Panc1 (cell line): Measurements from ENCODE around the gene MMADHC. TPM values are rescaled to one million over a fixed set of nuclear protein-coding genes. Genes with fewer than 3 reads are reported as not detected.

Source experiments
- ATAC-seq: fragments of 200-7000 bp; cut with Tn5 transposase; 2 replicates; pipeline ENCODE4 v1.9.1; 2020; ENCODE audit warnings: mild to moderate bottlenecking, moderate library complexity
- BruUV-seq: library from RNA; stranded (reverse); fragments of 400-500 nt; replicated peaks from 2 replicates; lab custom pipeline; 2021; lab: Mats Ljungman, UMichigan
- CTCF ChIA-PET: fragments of 300-600 bp; sonication (Branson Sonifier 250); formaldehyde crosslinking; loops from one replicate; lab custom pipeline; 2022; ENCODE audit warnings: antibody characterized with exemption; lab: Charles Lee
- POLR2A ChIA-PET: fragments of 300-600 bp; sonication (Branson Sonifier 250); formaldehyde crosslinking; loops from one replicate; lab custom pipeline; 2022; ENCODE audit warnings: antibody characterized with exemption; lab: Charles Lee
- DNase-seq: peaks from one replicate; pipeline ENCODE4 v3.0.0-alpha.2; 2010; ENCODE audit warnings: low read depth, low spot score
- H3K27ac ChIP-seq: 2 replicates; pipeline ENCODE4 v1.5.1; 2011; ENCODE audit warnings: mild to moderate bottlenecking, low read length, inconsistent platforms
- H3K27me3 ChIP-seq: fragments of 200-500 bp; sonication (Bioruptor generic); 2 replicates; pipeline ENCODE4 v1.6.0; 2014; ENCODE audit warnings: low read length, inconsistent platforms; ENCODE audit not compliant: control insufficient read depth, insufficient read depth
- H3K36me3 ChIP-seq: fragments of 200-500 bp; sonication (Bioruptor generic); 2 replicates; pipeline ENCODE4 v1.5.1; 2014; ENCODE audit warnings: inconsistent platforms, mild to moderate bottlenecking, low read length, moderate library complexity; ENCODE audit not compliant: control insufficient read depth, insufficient read depth
- H3K4me1 ChIP-seq: 2 replicates; pipeline ENCODE4 v1.5.1; 2011; ENCODE audit warnings: inconsistent platforms, mild to moderate bottlenecking, low read length, moderate library complexity; ENCODE audit not compliant: control insufficient read depth, insufficient read depth
- H3K4me3 ChIP-seq, 2 experiments: 2 replicates each; pipeline ENCODE4 v1.5.1; 2011 to 2012; ENCODE audit warnings: low read depth in 2 of 2, low read length in 2 of 2, mild to moderate bottlenecking in 2 of 2, inconsistent platforms in 1 of 2, moderate library complexity in 1 of 2
- H3K9me3 ChIP-seq: fragments of 200-500 bp; sonication (Bioruptor generic); 2 replicates; pipeline ENCODE4 v1.5.1; 2014; ENCODE audit warnings: low read depth, mild to moderate bottlenecking, inconsistent platforms, low read length, moderate library complexity; ENCODE audit not compliant: control insufficient read depth, insufficient read depth
- CTCF ChIP-seq: fragments of 450-650 bp; IDR thresholded peaks from 2 replicates; pipeline ENCODE4 v1.5.1; 2017; ENCODE audit warnings: mild to moderate bottlenecking
- POLR2AphosphoS5 ChIP-seq: IDR thresholded peaks from 2 replicates; pipeline ENCODE4 v1.6.1; 2012; ENCODE audit warnings: mild to moderate bottlenecking, low read depth, low read length, moderate library complexity
- SIN3A ChIP-seq: IDR thresholded peaks from 2 replicates; pipeline ENCODE4 v1.6.1; 2012; ENCODE audit warnings: low read depth, mild to moderate bottlenecking, low read length, moderate library complexity, borderline replicate concordance; ENCODE audit not compliant: insufficient read depth
- TCF7L2 ChIP-seq: IDR thresholded peaks from 2 replicates; pipeline ENCODE4 v1.6.1; 2011; ENCODE audit warnings: mild to moderate bottlenecking, low read depth, low read length, inconsistent platforms
- in situ Hi-C: cut with HindIII; loops from 2 replicates; pipeline ENCODE4 v1.10.0; 2016; ENCODE audit warnings: low sequenced_read_pairs, low pct_unique_long_range_greater_than_20kb
- intact Hi-C: fragments of 100-400 bp; cut with micrococcal nuclease; formaldehyde crosslinking; loops from one replicate; pipeline ENCODE4 v1.10.0; 2022; ENCODE audit not compliant: unreplicated experiment
- total RNA-seq: library from RNA; stranded (reverse); gene quantifications from one replicate; pipeline ENCODE4 v1.2.1, GENCODE V29; 2021; ENCODE audit not compliant: unreplicated experiment
- TF ChIP-seq, protein P1 (sequence below), 2 experiments: IDR thresholded peaks; 2 replicates each; pipeline ENCODE4 v1.6.1; 2011 to 2012; ENCODE audit warnings: low read depth in 2 of 2, control low read depth in 1 of 2, low read length in 1 of 2, mild to moderate bottlenecking in 1 of 2, moderate library complexity in 1 of 2; ENCODE audit not compliant: insufficient read depth in 1 of 2

The MMADHC gene
- total RNA-seq, 1 experiment from 2014 or later: 120 TPM

DNA sequence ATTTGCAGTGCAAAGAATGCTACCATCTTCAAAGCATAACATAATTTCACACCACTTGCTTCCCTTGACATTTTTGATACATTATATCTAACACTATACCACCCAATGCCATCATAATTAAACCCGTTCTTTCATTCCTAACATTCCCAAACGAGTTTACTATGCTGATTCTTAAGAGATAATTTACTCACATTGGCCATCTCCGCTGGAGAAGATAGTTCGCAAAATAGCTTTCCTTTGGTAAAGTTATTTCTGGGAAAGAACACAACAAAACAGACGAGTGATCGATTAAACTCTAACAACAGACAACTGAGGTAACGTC lies 716 bp downstream of the MMADHC start:
- BruUV-seq: no TSS peak
- peak overlapping the region; percentile 99 for H3K27ac ChIP-seq
- H3K27me3 ChIP-seq: no peaks in the 10 kb centered on the region
- DNase-seq (no peak), ATAC-seq (no peak)
- H3K9me3 ChIP-seq: no peaks in the 10 kb centered on the region
- H3K4me1 ChIP-seq: peaks cover 8% of the 10 kb centered on the region; the same call in 1 of the 2 replicates
- intact Hi-C loops (no loop called here), in situ Hi-C loops (no loop called here)
- peaks cover 36% of the 10 kb centered on the region for H3K36me3 ChIP-seq
- ChIA-PET CTCF (no interaction called here), POLR2A (interaction anchor here (0.6 kb wide), 3 partner anchors 421 to 655 kb away, joined by 3 to 5 read pairs (median 4); no protein-coding TSS in a partner anchor)
- H3K4me3 ChIP-seq: peak overlapping the region; percentile 98 to 100
- no peak for TF ChIP-seq TCF7L2
- no peak for TF ChIP-seq SIN3A
- TF ChIP-seq CTCF: no peak
- no peak for TF ChIP-seq POLR2AphosphoS5
- TF ChIP-seq, protein P1, sequence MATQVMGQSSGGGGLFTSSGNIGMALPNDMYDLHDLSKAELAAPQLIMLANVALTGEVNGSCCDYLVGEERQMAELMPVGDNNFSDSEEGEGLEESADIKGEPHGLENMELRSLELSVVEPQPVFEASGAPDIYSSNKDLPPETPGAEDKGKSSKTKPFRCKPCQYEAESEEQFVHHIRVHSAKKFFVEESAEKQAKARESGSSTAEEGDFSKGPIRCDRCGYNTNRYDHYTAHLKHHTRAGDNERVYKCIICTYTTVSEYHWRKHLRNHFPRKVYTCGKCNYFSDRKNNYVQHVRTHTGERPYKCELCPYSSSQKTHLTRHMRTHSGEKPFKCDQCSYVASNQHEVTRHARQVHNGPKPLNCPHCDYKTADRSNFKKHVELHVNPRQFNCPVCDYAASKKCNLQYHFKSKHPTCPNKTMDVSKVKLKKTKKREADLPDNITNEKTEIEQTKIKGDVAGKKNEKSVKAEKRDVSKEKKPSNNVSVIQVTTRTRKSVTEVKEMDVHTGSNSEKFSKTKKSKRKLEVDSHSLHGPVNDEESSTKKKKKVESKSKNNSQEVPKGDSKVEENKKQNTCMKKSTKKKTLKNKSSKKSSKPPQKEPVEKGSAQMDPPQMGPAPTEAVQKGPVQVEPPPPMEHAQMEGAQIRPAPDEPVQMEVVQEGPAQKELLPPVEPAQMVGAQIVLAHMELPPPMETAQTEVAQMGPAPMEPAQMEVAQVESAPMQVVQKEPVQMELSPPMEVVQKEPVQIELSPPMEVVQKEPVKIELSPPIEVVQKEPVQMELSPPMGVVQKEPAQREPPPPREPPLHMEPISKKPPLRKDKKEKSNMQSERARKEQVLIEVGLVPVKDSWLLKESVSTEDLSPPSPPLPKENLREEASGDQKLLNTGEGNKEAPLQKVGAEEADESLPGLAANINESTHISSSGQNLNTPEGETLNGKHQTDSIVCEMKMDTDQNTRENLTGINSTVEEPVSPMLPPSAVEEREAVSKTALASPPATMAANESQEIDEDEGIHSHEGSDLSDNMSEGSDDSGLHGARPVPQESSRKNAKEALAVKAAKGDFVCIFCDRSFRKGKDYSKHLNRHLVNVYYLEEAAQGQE (IDR thresholded peaks at IDR 0.05; ENCODE audit: insufficient read depth in 1 of 2, low read depth in 2 of 2, low read length in 1 of 2): no peak

DNA sequence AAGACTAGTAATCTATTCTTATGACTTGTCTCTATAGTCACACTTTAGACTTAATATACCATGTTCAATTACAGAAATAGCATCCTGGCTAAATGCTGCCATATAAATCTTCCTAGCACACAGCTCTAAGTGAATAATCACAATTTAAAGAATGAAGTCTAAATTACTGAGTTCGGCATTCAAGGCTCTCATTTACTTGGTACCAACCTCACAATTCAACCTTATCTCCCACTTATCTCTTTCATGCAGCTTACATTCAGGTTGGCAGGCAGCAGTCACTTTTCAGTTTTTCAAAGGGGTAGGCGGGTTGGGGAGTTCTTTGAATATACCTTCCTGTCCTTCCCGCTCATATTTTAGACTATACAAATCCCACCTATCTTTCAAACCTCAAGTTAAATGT lies 1.5 kb downstream of the MMADHC start:
- no peak for TF ChIP-seq SIN3A
- Histone ChIP-seq H3K4me3 (peak overlapping the region; percentile 98 to 100), H3K27ac (peak overlapping the region; percentile 99), H3K9me3 (no peaks in the 10 kb centered on the region), H3K36me3 (peaks cover 44% of the 10 kb centered on the region), H3K27me3 (no peaks in the 10 kb centered on the region), H3K4me1 (peaks cover 8% of the 10 kb centered on the region; the same call in 1 of the 2 replicates)
- BruUV-seq: no TSS peak
- in situ Hi-C loops (no loop called here), intact Hi-C loops (no loop called here)
- CTCF ChIA-PET: no interaction called here
- DNase-seq (no peak), ATAC-seq (no peak)
- POLR2A ChIA-PET: no interaction called here

DNA sequence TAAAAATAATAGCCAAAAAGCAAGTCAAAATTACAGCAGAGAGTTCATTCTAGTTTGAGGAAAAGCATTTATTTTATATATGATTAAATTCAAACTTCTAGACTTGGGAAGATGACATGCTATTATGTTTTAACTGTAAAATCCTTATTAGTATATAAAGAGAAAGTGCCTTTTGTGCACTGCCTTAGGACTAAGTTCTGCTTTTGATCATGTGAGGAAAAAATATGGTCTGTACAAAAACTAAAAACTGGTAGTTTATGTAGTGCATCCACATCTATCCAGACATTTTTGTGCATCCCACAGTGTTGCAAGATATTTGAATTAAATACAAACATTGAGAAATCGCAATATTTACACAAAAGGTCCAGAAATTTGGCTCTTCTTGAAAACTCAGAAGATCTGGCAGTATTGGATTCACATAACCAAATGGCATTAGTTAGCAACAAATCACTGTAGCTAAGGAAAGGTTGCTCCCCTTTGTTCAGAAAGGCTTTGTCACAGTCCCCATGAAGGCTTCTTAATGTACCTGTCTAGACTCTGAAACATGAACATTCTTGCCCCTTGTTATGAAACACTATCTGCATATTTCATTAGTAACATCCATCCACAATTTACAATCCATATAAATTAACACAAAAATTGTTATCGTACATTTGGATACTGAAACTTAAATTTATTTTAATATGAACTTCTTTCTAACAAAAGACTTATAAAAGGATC lies 2.2 kb downstream of the MMADHC start:
- ATAC-seq: no peak
- ChIA-PET POLR2A (no interaction called here), CTCF (no interaction called here)
- Histone ChIP-seq H3K4me3 (peak overlapping the region in 1 of 2 experiments; percentile 100; a peak in 2 of 4 replicates), H3K27ac (no peak overlapping the region; the same call in 1 of the 2 replicates), H3K4me1 (peaks cover 8% of the 10 kb centered on the region; the same call in 1 of the 2 replicates), H3K27me3 (no peaks in the 10 kb centered on the region), H3K9me3 (no peaks in the 10 kb centered on the region), H3K36me3 (peaks cover 44% of the 10 kb centered on the region)
- in situ Hi-C loops: no loop called here
- intact Hi-C loops: no loop called here
- no peak for DNase-seq
- no TSS peak for BruUV-seq
- TF ChIP-seq SIN3A (no peak), POLR2AphosphoS5 (no peak), CTCF (no peak)
